MM.1S (cell line): ENCODE measurements around the gene PLXDC2.

Experiments used
- DNase-seq: peaks from one replicate; pipeline ENCODE4 v3.0.0-alpha.2; 2015
- H2AFZ ChIP-seq: fragments of 300-600 bp; sonication (generic); 2 replicates; pipeline ENCODE4 v1.6.0; 2016; ENCODE audit warnings: antibody characterized with exemption, low read length
- H3F3A ChIP-seq: fragments of 300-600 bp; sonication (generic); 2 replicates; pipeline ENCODE4 v1.6.1; 2016; ENCODE audit warnings: mild to moderate bottlenecking, antibody characterized with exemption, low read length, moderate library complexity, mixed read lengths; ENCODE audit not compliant: insufficient read depth
- H3K27ac ChIP-seq: fragments of 300-600 bp; sonication (generic); 2 replicates; pipeline ENCODE4 v1.5.1; 2016; ENCODE audit warnings: mild to moderate bottlenecking, low read length
- H3K27me3 ChIP-seq: fragments of 300-600 bp; sonication (generic); replicated peaks from 2 replicates; pipeline ENCODE4 v1.6.0; 2016; ENCODE audit warnings: low read length; ENCODE audit not compliant: insufficient read depth
- H3K36me3 ChIP-seq: fragments of 300-600 bp; sonication (generic); replicated peaks from 2 replicates; pipeline ENCODE4 v1.6.1; 2016; ENCODE audit warnings: mild to moderate bottlenecking, low read length, mixed read lengths; ENCODE audit not compliant: insufficient read depth
- H3K4me1 ChIP-seq: fragments of 300-600 bp; sonication (generic); 2 replicates; pipeline ENCODE4 v1.6.1; 2016; ENCODE audit warnings: low read length, mixed read lengths
- H3K4me2 ChIP-seq: fragments of 300-600 bp; sonication (generic); 2 replicates; pipeline ENCODE4 v1.6.0; 2016; ENCODE audit warnings: low read depth, low read length
- H3K4me3 ChIP-seq: fragments of 300-600 bp; sonication (generic); 2 replicates; pipeline ENCODE4 v1.5.1; 2016; ENCODE audit warnings: low read length, mixed read lengths
- H3K79me2 ChIP-seq: fragments of 300-600 bp; sonication (generic); 2 replicates; pipeline ENCODE4 v1.6.1; 2016; ENCODE audit warnings: mixed run types, low read length, mixed read lengths
- H3K9ac ChIP-seq: fragments of 300-600 bp; sonication (generic); 2 replicates; pipeline ENCODE4 v1.6.1; 2016; ENCODE audit warnings: low read length, mixed read lengths
- H3K9me2 ChIP-seq: fragments of 300-600 bp; sonication (generic); replicated peaks from 2 replicates; pipeline ENCODE4 v1.6.1; 2016; ENCODE audit warnings: mild to moderate bottlenecking, low read length, mixed read lengths; ENCODE audit not compliant: insufficient read depth
- H3K9me3 ChIP-seq: fragments of 300-600 bp; sonication (generic); replicated peaks from 2 replicates; pipeline ENCODE4 v1.6.1; 2016; ENCODE audit warnings: mild to moderate bottlenecking, low read length, mixed read lengths; ENCODE audit not compliant: insufficient read depth
- H4K20me1 ChIP-seq: fragments of 300-600 bp; sonication (generic); 2 replicates; pipeline ENCODE4 v1.6.1; 2016; ENCODE audit warnings: mild to moderate bottlenecking, low read length, moderate library complexity, mixed read lengths; ENCODE audit not compliant: insufficient read depth
- CTCF ChIP-seq: fragments of 300-600 bp; sonication (generic); IDR thresholded peaks from 2 replicates; pipeline ENCODE4 v1.5.1; 2016; ENCODE audit warnings: antibody characterized with exemption, low read length, mixed read lengths
- EZH2 ChIP-seq: fragments of 300-600 bp; sonication (generic); optimal IDR thresholded peaks from 2 replicates; pipeline ENCODE3; 2017; ENCODE audit warnings: low read depth, mild to moderate bottlenecking, antibody characterized with exemption, low read length, mixed read lengths
- EZH2phosphoT487 ChIP-seq: fragments of 300-600 bp; sonication (generic); IDR thresholded peaks from 2 replicates; pipeline ENCODE4 v1.6.1; 2018; ENCODE audit warnings: antibody characterized with exemption, low read length

PLXDC2 gene

GRCh38 chr10:20234579-20234978 lies 418.3 kb downstream of the PLXDC2 start:
- Histone ChIP-seq H3K4me1 (no peaks in the 10 kb centered on the region), H3K9ac (no peak overlapping the region), H3K4me3 (no peak overlapping the region), H3K36me3 (no peaks in the 10 kb centered on the region), H2AFZ (no peak overlapping the region), H3K79me2 (no peaks in the 10 kb centered on the region), H3F3A (no peaks in the 10 kb centered on the region), H3K9me3 (no peaks in the 10 kb centered on the region), H4K20me1 (no peaks in the 10 kb centered on the region), H3K9me2 (no peaks in the 10 kb centered on the region), H3K4me2 (no peak overlapping the region), H3K27me3 (no peaks in the 10 kb centered on the region), H3K27ac (no peak overlapping the region)
- DNase-seq = no peak
- no peak for TF ChIP-seq EZH2phosphoT487
- no peak for TF ChIP-seq CTCF
- TF ChIP-seq EZH2 = no peak

- no peak for TF ChIP-seq EZH2
- no peak for TF ChIP-seq EZH2phosphoT487
- TF ChIP-seq CTCF = no peak
- Histone ChIP-seq H3K4me2 (no peak overlapping the region), H3K36me3 (no peaks in the 10 kb centered on the region), H3K9ac (no peak overlapping the region), H3K27ac (no peak overlapping the region), H3K9me3 (no peaks in the 10 kb centered on the region), H3K4me1 (no peaks in the 10 kb centered on the region), H2AFZ (no peak overlapping the region), H3K27me3 (no peaks in the 10 kb centered on the region), H3F3A (no peaks in the 10 kb centered on the region), H3K4me3 (no peak overlapping the region), H4K20me1 (no peaks in the 10 kb centered on the region), H3K9me2 (no peaks in the 10 kb centered on the region), H3K79me2 (no peaks in the 10 kb centered on the region)
- DNase-seq = no peak
Observed at GRCh38 chr10:20237091-20237570, 420.9 kb downstream of the PLXDC2 start.

GRCh38 chr10:20237586-20237985 lies 421.4 kb downstream of the PLXDC2 start:
- Histone ChIP-seq H3K9me3 (no peaks in the 10 kb centered on the region), H3K27me3 (no peaks in the 10 kb centered on the region), H3K4me2 (no peak overlapping the region), H3K4me3 (no peak overlapping the region), H4K20me1 (no peaks in the 10 kb centered on the region), H3F3A (no peaks in the 10 kb centered on the region), H2AFZ (no peak overlapping the region), H3K9ac (no peak overlapping the region), H3K9me2 (no peaks in the 10 kb centered on the region), H3K36me3 (no peaks in the 10 kb centered on the region), H3K4me1 (no peaks in the 10 kb centered on the region), H3K27ac (no peak overlapping the region), H3K79me2 (no peaks in the 10 kb centered on the region)
- no peak for DNase-seq
- TF ChIP-seq EZH2phosphoT487 (no peak), EZH2 (no peak), CTCF (no peak)
